ENCODE measurements around the gene THSD4.
"Not testable (repeated sequence)": the region's sequence is repeated elsewhere in the genome, so short reads cannot be mapped to it uniquely, and the experiment has no call there.

Gene THSD4

DNA sequence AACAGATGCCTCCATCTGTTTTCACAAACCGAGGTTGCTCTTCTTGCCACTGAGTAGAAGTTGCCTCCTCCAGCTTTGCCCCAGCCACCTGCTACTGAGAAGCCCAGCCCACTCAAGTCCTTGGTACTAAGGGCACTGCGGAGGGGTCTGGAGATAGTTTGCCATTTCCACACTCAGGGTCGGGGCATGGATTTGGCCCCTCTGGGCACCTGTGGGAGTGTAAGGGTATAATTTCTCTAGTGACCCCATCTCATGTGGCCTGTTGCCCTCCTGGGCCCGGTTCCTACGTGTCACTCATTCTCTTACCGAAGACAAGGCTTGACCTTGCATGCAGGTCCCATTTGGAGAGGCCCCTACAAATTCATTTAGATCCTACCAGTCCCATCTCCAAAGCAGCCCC, 79.0 kb downstream of the THSD4 start:
- no peak for DNase-seq

DNA sequence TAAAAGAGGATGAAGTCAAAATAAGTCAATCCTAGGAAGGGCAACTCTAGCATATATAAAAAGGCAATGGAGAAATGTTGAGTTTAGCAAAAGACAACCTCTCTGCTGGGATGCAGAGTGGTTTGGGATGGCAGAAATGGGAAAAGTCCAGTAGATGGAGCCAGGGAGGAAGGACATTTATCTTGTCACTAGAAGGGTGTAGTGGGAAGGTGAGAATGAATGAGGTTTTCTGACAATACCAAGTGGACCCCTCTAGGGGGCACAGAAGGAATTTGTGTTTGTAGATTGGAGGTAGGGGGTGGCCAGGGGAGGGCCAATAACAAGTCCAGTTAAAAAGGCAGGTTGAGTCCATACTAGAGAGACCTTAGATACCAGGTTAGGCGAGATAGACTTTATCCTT, 80.0 kb downstream of the THSD4 start:
- DNase-seq: no peak

GRCh38 chr15:71197620-71198019, 82.3 kb downstream of the THSD4 start:
- DNase-seq: no peak

- DNase-seq: no peak
Observed at GRCh38 chr15:71198846-71199245, 83.6 kb downstream of the THSD4 start.

DNA sequence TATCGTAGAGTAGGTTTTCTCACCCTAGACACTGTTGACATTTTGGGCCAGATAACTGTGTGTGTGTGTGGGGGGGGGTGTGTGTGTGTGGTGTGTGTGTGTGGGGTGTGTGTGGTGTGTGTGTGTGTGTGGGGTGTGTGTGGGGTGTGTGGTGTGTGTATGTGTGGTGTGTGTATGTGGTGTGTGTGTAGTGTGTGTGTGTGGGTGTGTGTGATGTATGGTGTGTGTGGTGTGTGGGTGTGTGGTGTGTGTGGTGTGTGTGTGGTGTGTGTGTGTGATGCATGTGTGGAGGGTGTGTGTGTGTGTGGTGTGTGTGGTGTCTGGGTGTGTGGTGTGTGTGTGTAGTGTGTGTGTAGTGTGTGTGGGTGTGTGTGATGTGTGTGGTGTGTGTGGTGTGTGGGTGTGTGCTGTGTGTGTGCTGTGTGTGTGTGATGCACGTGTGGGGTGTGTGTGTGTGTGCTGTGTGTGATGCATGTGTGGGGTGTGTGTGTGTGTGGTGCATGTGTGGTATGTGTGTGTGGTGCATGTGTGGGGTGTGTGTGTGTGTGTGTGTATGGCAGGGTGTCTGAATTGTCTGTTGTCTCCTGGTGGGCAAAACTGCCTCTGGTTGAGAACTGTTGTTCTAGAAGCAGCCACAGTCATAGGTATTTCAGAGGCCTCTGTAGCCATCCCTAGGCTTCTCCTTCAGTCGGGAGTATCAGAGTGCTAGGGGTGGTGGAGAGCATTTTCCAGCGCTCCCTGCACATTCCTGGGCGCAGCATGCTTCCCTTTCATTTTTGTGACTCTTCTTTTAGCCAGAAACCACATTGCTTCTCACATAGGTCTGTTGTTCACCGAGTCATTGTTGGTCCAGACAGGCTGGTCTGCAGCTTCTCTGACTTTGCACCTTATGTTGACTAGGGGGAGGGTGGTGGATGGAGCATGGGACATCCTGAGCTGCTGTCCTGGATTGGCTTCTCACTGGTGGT, 84.4 kb downstream of the THSD4 start:
- no peak for DNase-seq

DNA sequence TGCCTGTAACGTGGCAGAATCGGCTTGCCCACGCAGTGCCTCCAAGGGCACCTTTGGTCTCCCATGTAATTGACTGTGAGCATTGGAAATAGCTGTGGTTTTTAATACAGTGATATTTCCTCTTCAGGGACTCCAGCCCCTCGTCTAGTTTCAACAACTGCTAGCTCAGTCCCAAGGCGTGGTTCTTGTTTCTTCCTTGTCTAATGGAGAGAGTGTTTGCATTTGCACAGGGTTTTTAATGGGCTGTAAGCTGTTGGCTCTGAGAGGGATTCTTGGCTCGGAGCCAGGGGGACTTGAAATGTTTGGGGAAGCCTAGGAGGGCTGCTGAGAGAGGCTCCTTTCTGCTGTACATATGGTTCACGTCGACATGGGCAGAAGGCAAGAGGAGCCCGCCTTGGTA, 86.2 kb downstream of the THSD4 start:
- no peak for DNase-seq

DNA sequence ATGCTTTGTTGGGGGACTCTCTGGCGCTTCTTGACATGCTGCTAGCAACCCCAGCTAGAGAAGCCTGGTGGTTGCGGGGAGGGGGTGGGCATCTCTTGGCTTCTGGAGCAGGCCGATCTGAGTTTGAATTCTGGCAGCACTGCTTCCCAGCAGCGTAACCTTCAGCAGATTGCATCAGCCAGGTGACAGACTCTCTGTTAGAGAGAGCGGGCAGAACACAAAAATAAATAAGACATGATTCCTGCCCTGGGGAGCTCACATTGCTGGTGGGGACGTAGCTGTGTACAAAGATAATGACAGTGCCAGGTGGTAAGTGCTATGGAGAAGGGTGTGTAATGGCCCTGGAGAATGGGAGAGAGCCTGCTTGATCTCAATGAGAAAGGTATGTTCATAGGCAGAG, 87.4 kb downstream of the THSD4 start:
- DNase-seq: no peak

- DNase-seq: no peak
Observed at GRCh38 chr15:71203586-71204474, 88.6 kb downstream of the THSD4 start.

DNA sequence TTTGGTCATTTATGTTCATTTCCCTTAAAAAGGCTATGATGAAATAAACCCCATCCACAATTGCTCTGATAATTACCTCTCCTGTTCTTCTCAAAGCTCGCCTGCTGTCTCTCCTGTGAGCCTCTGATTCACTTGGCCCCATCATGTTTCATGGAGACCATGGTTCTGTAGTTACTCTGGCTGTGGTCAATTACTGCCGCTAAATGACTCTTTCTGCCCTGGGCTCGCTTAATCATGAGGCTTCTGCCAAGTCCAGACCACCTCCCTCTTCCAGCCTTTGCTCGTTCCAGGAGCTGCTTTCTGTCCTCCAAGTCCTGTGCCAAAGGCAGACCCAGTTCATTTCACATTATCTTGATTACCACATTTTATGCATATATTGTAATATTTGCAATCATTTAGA, 91.9 kb downstream of the THSD4 start:
- DNase-seq: no peak

GRCh38 chr15:71212146-71212545, 96.9 kb downstream of the THSD4 start:
- no peak for DNase-seq

DNA sequence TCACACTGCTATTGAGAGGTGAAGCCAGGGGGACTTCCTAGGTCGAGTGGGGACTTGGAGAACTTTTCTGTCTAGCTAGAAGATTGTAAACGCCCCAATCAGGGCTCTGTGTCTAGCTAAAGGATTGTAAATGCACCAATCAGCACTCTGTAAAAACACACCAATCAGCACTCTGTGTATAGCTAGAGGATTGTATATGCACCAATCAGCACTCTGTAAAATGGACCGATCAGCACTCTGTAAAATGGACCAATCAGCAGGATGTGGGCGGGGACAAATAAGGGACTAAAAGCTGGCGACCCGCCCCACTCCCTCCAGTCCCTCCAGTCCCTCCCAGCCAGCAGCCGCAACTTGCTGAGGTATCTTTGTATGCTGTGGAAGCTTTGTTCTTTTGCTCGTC, 98.7 kb downstream of the THSD4 start:
- not testable (repeated sequence) for DNase-seq

- no peak for DNase-seq
Observed at GRCh38 chr15:71215126-71215894, 100.0 kb downstream of the THSD4 start.

DNA sequence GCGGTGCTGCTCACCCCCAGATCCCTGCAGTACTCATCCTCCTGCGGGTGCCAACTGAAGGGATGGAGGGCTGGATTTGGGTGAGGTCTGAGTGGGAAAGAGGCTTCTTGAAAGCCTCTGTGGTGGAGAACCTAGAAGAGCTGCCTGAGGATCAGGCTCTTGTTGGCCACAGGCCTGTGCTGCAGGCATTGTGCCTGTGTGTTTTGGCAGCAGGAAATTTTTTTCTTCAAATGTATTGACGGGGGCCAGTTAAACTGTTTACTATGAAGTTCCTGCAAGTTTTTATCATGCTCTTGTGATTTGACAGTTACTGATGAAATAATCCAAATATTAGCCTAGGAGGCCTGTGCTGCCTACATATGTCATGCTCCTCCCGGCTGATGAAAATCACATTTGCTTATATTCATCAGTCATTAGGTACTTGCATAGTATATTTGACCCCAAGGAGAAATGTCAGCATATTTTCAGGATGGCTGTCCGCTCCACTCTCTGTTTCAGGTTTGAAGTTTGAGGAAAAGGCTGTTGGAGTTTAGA, 103.1 kb downstream of the THSD4 start:
- no peak for DNase-seq

DNA sequence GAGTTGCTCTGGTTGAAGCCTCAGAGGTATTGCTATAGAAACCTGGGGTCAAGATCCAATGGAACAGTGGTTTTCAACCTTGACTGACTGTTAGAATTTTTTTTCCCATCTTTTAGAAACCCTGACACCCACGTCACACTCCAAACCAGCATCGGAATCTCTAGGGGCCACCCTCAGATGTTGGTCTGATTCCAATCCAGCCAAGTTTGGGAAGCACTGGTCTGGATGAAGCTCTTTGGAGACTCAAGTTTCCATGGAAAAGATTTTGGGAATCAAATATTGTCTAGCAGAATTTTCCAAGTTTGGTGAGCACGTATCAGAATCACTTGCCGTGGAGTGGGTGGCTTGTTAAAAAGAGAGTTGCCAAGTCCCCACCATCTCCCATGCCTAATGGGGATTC, 103.8 kb downstream of the THSD4 start:
- no peak for DNase-seq

DNA sequence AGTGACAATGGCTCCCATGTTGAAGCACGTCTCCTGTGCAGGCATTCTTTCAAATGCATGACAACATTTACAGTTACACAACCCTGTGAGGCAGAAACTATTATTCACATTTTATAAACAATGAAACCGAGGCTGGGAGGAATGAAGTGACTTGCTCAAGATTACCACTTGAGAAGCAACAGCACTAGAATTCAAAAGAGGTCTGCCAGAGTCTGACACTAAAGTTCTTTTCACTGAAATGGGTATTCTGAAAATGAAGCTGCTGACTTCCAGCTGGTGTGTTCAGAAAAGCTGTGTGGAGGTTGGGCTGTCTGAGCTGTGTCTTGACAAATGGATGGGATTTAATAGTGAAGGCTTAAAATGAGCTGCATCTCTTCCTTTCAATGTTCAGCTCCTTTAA, 104.4 kb downstream of the THSD4 start:
- no peak for DNase-seq

DNA sequence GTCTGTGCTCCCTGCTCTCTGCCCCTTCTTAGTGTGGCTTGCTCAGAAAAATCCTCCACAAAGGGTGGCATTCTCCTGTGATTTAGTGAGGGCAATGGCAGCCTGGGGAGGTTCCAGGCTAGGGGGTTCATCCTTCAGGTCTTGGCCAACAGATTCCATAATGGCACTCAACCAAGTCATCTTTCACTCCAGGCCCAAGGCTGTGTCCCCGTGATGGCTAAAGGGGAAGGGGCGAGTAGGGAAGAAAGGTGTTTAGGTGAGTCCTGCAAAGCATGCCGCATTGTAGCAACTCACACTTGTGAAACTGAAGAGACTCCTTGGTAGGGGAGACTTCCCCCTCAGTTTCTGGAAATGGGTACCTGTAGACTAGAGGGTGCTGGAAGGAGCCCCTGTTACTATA, 105.6 kb downstream of the THSD4 start:
- no peak for DNase-seq

DNA sequence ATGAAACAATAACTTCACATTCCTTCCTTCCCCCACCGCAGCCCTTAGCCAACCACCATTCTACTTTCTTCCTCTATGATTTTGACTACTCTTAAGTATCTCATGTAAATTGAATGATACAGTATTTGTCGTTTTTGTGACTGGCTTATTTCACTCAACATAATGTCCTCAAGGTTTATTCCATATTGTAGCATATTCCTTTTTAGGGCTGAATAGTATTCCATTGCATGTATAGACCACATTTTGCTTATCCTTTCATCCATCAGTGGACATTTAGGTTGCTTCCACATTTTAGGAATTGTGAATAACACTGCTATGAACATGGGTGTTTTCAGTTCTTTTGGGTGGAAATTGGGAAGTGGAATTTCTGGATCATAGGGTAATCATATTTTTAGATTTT, 106.1 kb downstream of the THSD4 start:
- no peak for DNase-seq

DNA sequence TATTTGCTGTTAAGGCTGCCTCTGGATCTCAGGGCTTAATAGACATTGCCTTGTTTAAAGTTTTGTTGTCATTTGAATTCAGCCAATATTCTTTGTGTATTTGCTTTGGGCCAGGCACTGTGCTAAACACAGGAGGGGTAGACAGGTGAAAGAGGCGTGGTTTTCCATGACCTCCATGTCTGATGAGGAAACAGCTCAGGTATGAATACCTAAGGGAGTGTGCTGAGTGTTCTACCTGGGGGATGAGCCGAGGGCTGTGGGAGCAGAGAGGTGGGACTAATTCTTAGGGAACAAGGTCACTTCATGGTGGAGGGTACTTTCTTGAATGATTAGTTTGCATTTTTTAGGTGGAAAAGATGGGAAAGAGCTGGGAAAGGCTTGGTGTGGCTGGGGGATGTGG, 108.2 kb downstream of the THSD4 start:
- DNase-seq: no peak

GRCh38 chr15:71224024-71224423, 108.8 kb downstream of the THSD4 start:
- no peak for DNase-seq

GRCh38 chr15:71225851-71226250, 110.6 kb downstream of the THSD4 start:
- DNase-seq: no peak

- no peak for DNase-seq
Observed at GRCh38 chr15:71226536-71227455, 111.5 kb downstream of the THSD4 start.

GRCh38 chr15:71228403-71228802, 113.1 kb downstream of the THSD4 start:
- no peak for DNase-seq
